ENCODE measurements around the gene ACTR3C. TPM values are rescaled to one million over a fixed set of nuclear protein-coding genes. Genes with fewer than 3 reads are reported as not detected.
"Not testable (repeated sequence)": the region's sequence is repeated elsewhere in the genome, so short reads cannot be mapped to it uniquely, and the experiment has no call there.

The ACTR3C gene
- total and polyA plus RNA-seq, 5 donors, result 4.2 to 7.4 (median 5.4) TPM

DNA sequence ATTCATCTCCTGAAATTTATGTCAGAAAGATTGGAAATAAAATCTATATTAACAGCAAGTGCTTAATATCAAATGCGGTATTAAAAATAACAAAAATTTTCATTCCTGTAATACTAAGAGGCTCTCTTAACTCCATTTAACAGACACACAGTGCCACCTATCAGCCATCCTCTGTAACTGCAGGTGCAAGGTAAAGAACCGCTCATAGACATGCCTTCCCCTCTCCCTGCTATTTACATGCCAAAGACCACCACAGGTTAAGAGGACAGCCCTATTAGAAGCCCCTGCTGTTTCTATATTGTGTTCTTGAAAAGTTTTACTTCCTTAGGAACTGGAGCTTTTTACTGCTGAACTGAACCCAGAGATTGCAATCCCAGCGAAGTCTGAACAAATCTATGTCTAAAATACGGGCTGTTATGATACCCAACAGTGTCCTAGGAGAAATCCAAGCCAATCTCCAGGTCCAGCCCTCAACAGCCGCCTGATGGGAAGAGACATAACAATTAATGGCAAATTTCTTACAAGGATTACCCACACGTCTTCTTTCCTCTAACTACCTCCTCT is 47.1 kb downstream of the ACTR3C start:
- intact Hi-C loops (cut with DNase I); H3K27me3 ChIP-seq (ENCODE audit: control insufficient read depth, insufficient read depth); H3K9me3 ChIP-seq (ENCODE audit: control insufficient read depth, low read length); H3K4me3 ChIP-seq (ENCODE audit: low read length); H3K4me1 ChIP-seq (ENCODE audit: control insufficient read depth, insufficient read depth, low read length); DNase-seq; H3K27ac ChIP-seq (ENCODE audit: low read length): not testable (repeated sequence)
- peak; percentile 64 for ATAC-seq
- WGBS, result 46% methylated on average over 6 of the region's 6 CpGs

DNA sequence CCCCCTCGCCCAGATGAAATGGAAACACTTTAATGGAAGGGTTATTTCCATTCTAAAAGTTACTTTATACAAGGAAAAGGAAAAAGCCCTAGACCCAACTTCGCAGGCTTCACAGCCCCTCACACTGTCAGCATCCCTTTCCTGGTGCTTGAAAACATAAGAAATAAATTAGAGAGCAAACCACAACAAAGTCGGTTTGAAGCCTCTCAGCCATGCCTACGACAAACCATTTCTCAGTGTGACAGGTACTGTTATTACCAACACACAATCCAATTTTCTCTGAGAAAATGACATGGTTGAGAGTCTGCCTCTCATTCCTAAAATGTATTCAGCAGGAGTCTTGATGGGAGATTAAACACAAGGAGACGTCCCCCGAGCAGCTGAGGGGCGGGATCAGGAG is 51.4 kb downstream of the ACTR3C start:
- H3K27me3 ChIP-seq (ENCODE audit: control insufficient read depth, insufficient read depth); H3K4me3 ChIP-seq (ENCODE audit: low read length); ATAC-seq; DNase-seq; intact Hi-C loops (cut with DNase I); H3K27ac ChIP-seq (ENCODE audit: low read length); H3K4me1 ChIP-seq (ENCODE audit: control insufficient read depth, insufficient read depth, low read length); H3K9me3 ChIP-seq (ENCODE audit: control insufficient read depth, low read length): not testable (repeated sequence)
- WGBS, result 81% methylated on average over 6 of the region's 7 CpGs

- H3K4me3 ChIP-seq (ENCODE audit: low read length); DNase-seq; H3K4me1 ChIP-seq (ENCODE audit: control insufficient read depth, insufficient read depth, low read length); ATAC-seq; H3K27me3 ChIP-seq (ENCODE audit: control insufficient read depth, insufficient read depth); H3K9me3 ChIP-seq (ENCODE audit: control insufficient read depth, low read length); H3K27ac ChIP-seq (ENCODE audit: low read length); intact Hi-C loops (cut with DNase I): not testable (repeated sequence)
- 94% methylated on average over 8 of the region's 18 CpGs for WGBS
These were observed 53.1 kb downstream of the ACTR3C start for GRCh38 chr7:150270101-150270824.

- intact Hi-C loops (cut with DNase I); H3K9me3 ChIP-seq (ENCODE audit: control insufficient read depth, low read length); H3K4me3 ChIP-seq (ENCODE audit: low read length); H3K27me3 ChIP-seq (ENCODE audit: control insufficient read depth, insufficient read depth); H3K4me1 ChIP-seq (ENCODE audit: control insufficient read depth, insufficient read depth, low read length); H3K27ac ChIP-seq (ENCODE audit: low read length); DNase-seq: not testable (repeated sequence)
- ATAC-seq, result peak; percentile 36 to 52
- WGBS, result no CpG with 5 or more reads among the region's 17 CpGs
These were observed 54.5 kb downstream of the ACTR3C start for GRCh38 chr7:150268798-150269197.

DNA sequence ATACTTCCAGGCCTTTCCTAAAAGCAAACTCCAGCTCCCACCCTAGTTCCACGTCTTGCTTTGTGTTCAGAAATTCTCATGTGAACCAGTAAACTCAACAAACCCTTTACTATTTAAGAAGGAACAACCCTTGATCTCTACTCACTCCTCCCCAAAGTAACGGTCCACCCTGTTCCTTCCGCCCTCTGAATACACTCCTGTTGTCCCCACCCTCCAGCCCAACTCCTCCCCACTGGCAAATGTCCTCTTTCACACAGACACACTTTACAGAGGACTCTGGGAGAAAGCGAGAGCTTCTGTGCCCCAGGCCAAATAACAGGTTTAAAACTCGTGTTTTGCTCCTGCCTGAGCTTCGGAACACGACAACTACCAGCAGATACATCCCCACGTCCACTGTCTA is 55.1 kb downstream of the ACTR3C start:
- 51% methylated on average over 1 of the region's 8 CpGs for WGBS
- intact Hi-C loops (cut with DNase I); H3K4me3 ChIP-seq (ENCODE audit: low read length); DNase-seq; H3K4me1 ChIP-seq (ENCODE audit: control insufficient read depth, insufficient read depth, low read length); H3K27me3 ChIP-seq (ENCODE audit: control insufficient read depth, insufficient read depth); H3K9me3 ChIP-seq (ENCODE audit: control insufficient read depth, low read length); H3K27ac ChIP-seq (ENCODE audit: low read length): not testable (repeated sequence)
- ATAC-seq, result peak; percentile 25 to 59

- ATAC-seq; H3K27me3 ChIP-seq (ENCODE audit: control insufficient read depth, insufficient read depth); H3K4me1 ChIP-seq (ENCODE audit: control insufficient read depth, insufficient read depth, low read length); H3K4me3 ChIP-seq (ENCODE audit: low read length); H3K27ac ChIP-seq (ENCODE audit: low read length); DNase-seq; intact Hi-C loops (cut with DNase I); H3K9me3 ChIP-seq (ENCODE audit: control insufficient read depth, low read length): not testable (repeated sequence)
- WGBS, result 76% methylated on average over 20 of the region's 20 CpGs
These were observed 56.2 kb downstream of the ACTR3C start for GRCh38 chr7:150266953-150267665.

DNA sequence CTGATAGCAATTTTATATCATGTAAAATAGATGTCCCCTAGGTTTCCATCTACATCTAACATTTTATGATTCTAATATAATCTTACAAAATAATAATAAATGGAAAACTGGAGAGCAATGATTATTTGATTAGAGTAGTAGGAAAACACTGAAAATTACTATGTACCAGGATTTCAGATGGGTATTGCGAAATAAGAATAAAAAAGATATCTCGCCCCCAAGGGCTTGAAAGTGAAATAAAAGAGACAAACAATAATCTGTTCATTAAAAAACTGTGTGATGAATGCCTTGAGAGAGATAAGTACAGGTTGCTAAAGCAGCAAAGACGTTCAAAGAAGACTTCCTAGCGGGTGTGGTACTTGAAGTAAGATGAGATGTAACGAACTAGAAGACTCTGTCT is 60.7 kb downstream of the ACTR3C start:
- H3K4me1 ChIP-seq (ENCODE audit: control insufficient read depth, insufficient read depth, low read length); H3K9me3 ChIP-seq (ENCODE audit: control insufficient read depth, low read length); H3K4me3 ChIP-seq (ENCODE audit: low read length); H3K27me3 ChIP-seq (ENCODE audit: control insufficient read depth, insufficient read depth); ATAC-seq; intact Hi-C loops (cut with DNase I); H3K27ac ChIP-seq (ENCODE audit: low read length); DNase-seq: not testable (repeated sequence)
- 81% methylated on average over 5 of the region's 5 CpGs for WGBS

DNA sequence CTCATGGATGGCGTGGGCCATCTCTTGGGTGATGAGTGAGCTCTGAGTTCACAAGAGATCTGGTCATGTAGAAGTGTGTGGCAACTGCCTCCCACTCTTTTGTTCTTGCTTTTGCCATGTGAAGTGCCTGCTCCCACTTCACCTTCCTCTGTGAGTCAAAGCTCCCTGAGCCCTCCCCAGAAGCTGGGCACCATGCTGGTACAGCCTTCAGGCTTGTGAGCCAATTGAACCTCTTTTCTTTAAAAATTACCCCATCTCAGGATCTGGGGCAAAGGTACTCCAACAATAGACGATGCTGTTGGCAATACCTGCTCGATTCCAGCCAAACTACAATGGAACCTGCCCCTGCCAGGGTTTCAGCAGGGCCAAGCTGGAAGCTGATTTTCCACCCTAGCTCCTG is 75.6 kb downstream of the ACTR3C start:
- H3K4me3 ChIP-seq (ENCODE audit: low read length); H3K4me1 ChIP-seq (ENCODE audit: control insufficient read depth, insufficient read depth, low read length); H3K27ac ChIP-seq (ENCODE audit: low read length); DNase-seq; intact Hi-C loops (cut with DNase I); H3K27me3 ChIP-seq (ENCODE audit: control insufficient read depth, insufficient read depth); H3K9me3 ChIP-seq (ENCODE audit: control insufficient read depth, low read length); ATAC-seq: not testable (repeated sequence)
- 92% methylated on average over 2 of the region's 3 CpGs for WGBS

GRCh38 chr7:150245208-150245607 is 78.1 kb downstream of the ACTR3C start:
- H3K27me3 ChIP-seq (ENCODE audit: control insufficient read depth, insufficient read depth); DNase-seq; H3K4me1 ChIP-seq (ENCODE audit: control insufficient read depth, insufficient read depth, low read length); H3K27ac ChIP-seq (ENCODE audit: low read length); ATAC-seq; intact Hi-C loops (cut with DNase I); H3K9me3 ChIP-seq (ENCODE audit: control insufficient read depth, low read length); H3K4me3 ChIP-seq (ENCODE audit: low read length): not testable (repeated sequence)
- 78% methylated on average over 2 of the region's 2 CpGs for WGBS

DNA sequence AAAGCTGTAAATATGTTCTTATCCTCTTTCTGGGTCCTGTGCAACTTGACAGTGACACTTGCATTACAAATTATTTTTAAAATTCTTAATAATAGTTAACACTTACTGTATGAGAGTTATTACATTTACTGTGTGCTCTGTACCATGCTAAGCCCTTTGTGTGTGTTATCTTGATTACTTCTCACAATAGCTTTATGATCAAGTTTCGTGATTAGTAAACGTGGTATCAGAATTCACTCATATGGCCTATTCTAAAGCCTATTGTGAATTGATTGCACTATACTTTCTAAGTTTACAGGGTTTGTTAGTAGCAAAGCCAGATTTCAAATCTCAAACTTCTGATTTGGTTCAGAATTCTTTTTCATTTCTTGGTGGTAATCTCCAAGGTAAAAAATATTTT is 80.4 kb downstream of the ACTR3C start:
- intact Hi-C loops (cut with DNase I); DNase-seq; H3K27ac ChIP-seq (ENCODE audit: low read length); H3K4me1 ChIP-seq (ENCODE audit: control insufficient read depth, insufficient read depth, low read length); H3K27me3 ChIP-seq (ENCODE audit: control insufficient read depth, insufficient read depth); H3K9me3 ChIP-seq (ENCODE audit: control insufficient read depth, low read length); H3K4me3 ChIP-seq (ENCODE audit: low read length); ATAC-seq: not testable (repeated sequence)
- 69% methylated on average over 2 of the region's 2 CpGs for WGBS

- H3K4me1 ChIP-seq (ENCODE audit: control insufficient read depth, insufficient read depth, low read length); intact Hi-C loops (cut with DNase I); DNase-seq; H3K27me3 ChIP-seq (ENCODE audit: control insufficient read depth, insufficient read depth); H3K27ac ChIP-seq (ENCODE audit: low read length); H3K9me3 ChIP-seq (ENCODE audit: control insufficient read depth, low read length); H3K4me3 ChIP-seq (ENCODE audit: low read length); ATAC-seq: not testable (repeated sequence)
- WGBS, result 51% methylated on average over 3 of the region's 3 CpGs
These were observed 97.9 kb downstream of the ACTR3C start for GRCh38 chr7:150225444-150225843.
